Panc1 (cell line): ENCODE results near the gene ATP8B1.

ENCODE experiments used
- CTCF ChIP-seq: fragments of 450-650 bp; IDR thresholded peaks from 2 replicates; pipeline ENCODE4 v1.5.1; 2017; ENCODE audit warnings: mild to moderate bottlenecking
- POLR2AphosphoS5 ChIP-seq: IDR thresholded peaks from 2 replicates; pipeline ENCODE4 v1.6.1; 2012; ENCODE audit warnings: mild to moderate bottlenecking, low read depth, low read length, moderate library complexity
- SIN3A ChIP-seq: IDR thresholded peaks from 2 replicates; pipeline ENCODE4 v1.6.1; 2012; ENCODE audit warnings: low read depth, mild to moderate bottlenecking, low read length, moderate library complexity, borderline replicate concordance; ENCODE audit not compliant: insufficient read depth

GRCh38 chr18:57696271-57696670, 106.8 kb downstream of the ATP8B1 start:
- no peak for TF ChIP-seq CTCF
- TF ChIP-seq SIN3A: no peak
- no peak for TF ChIP-seq POLR2AphosphoS5
